Caco-2 (cell line): ENCODE measurements around the gene TTC36. TPM values are rescaled to one million over a fixed set of nuclear protein-coding genes. Genes with fewer than 3 reads are reported as not detected.
A peak's percentile ranks its signal among the peaks of the same experiment; 100 is the strongest.

ENCODE experiments used
- BruUV-seq: library from RNA; stranded (reverse); fragments of 400-500 nt; replicated peaks from 2 replicates; lab custom pipeline; 2021; lab: Mats Ljungman, UMichigan
- CTCF ChIA-PET: fragments of 300-600 bp; sonication (Branson Sonifier 250); formaldehyde crosslinking; loops from one replicate; lab custom pipeline; 2022; ENCODE audit warnings: antibody characterized with exemption; lab: Charles Lee
- POLR2A ChIA-PET: fragments of 300-600 bp; sonication (Branson Sonifier 250); formaldehyde crosslinking; loops from one replicate; lab custom pipeline; 2022; ENCODE audit warnings: antibody characterized with exemption; lab: Charles Lee
- DNase-seq, 2 experiments: peaks; one replicate each; pipeline versions ENCODE4 v3.0.0 to v3.0.0-alpha.2; 2020 to 2022
- H3K27me3 ChIP-seq: replicated peaks from 2 replicates; pipeline ENCODE4 v1.6.0; 2011; ENCODE audit warnings: low read length; ENCODE audit not compliant: control insufficient read depth, insufficient read depth
- H3K36me3 ChIP-seq: 2 replicates; pipeline ENCODE4 v1.5.1; 2011; ENCODE audit warnings: low read length; ENCODE audit not compliant: control insufficient read depth, insufficient read depth
- H3K4me1 ChIP-seq: fragments of 250-450 bp; sonication (Bioruptor Pico); 2 replicates; pipeline ENCODE4 v1.5.1; 2020; ENCODE audit warnings: mild to moderate bottlenecking
- H3K4me3 ChIP-seq: 2 replicates; pipeline ENCODE4 v1.5.1; 2011; ENCODE audit warnings: low read depth, mild to moderate bottlenecking, control low read depth, low read length
- H3K9me3 ChIP-seq: fragments of 250-450 bp; sonication (Bioruptor Pico); 2 replicates; pipeline ENCODE4 v1.5.1; 2020; ENCODE audit warnings: mild to moderate bottlenecking, moderate library complexity
- H3K27ac Mint-ChIP-seq: one replicate; pipeline ENCODE4 v1.8.0; 2022; ENCODE audit warnings: mixed read lengths; ENCODE audit not compliant: unreplicated experiment
- H3K27me3 Mint-ChIP-seq: one replicate; pipeline ENCODE4 v1.8.0; 2022; ENCODE audit warnings: mixed read lengths; ENCODE audit not compliant: insufficient read depth, unreplicated experiment
- H3K36me3 Mint-ChIP-seq: one replicate; pipeline ENCODE4 v1.8.0; 2022; ENCODE audit warnings: mild to moderate bottlenecking, mixed read lengths; ENCODE audit not compliant: insufficient read depth, unreplicated experiment
- H3K4me1 Mint-ChIP-seq: one replicate; pipeline ENCODE4 v1.8.0; 2022; ENCODE audit warnings: low read depth, mixed read lengths; ENCODE audit not compliant: unreplicated experiment
- H3K4me3 Mint-ChIP-seq: one replicate; pipeline ENCODE4 v1.8.0; 2022; ENCODE audit warnings: mild to moderate bottlenecking, moderate library complexity, mixed read lengths; ENCODE audit not compliant: unreplicated experiment
- H3K9me3 Mint-ChIP-seq: one replicate; pipeline ENCODE4 v1.8.0; 2022; ENCODE audit warnings: mixed read lengths; ENCODE audit not compliant: unreplicated experiment
- CTCF ChIP-seq, 2 experiments: fragments of 200-600 bp in 1 of 2; IDR thresholded peaks; 1 replicate in 1 of 2; 2 replicates in 1 of 2; pipeline versions ENCODE4 v1.5.1 to v1.8.0; 2011 to 2022; ENCODE audit warnings: antibody characterized with exemption in 1 of 2, control low read depth in 1 of 2, inconsistent platforms in 1 of 2, low read depth in 1 of 2, low read length in 1 of 2, mild to moderate bottlenecking in 1 of 2, moderate library complexity in 1 of 2; ENCODE audit not compliant: insufficient read depth in 1 of 2, severe bottlenecking in 1 of 2, unreplicated experiment in 1 of 2
- intact Hi-C: fragments of 100-400 bp; cut with micrococcal nuclease; formaldehyde crosslinking; loops from one replicate; pipeline ENCODE4 v1.10.0; 2022; ENCODE audit not compliant: unreplicated experiment
- total RNA-seq: library from RNA; stranded (reverse); gene quantifications from 2 replicates; pipeline ENCODE4 v1.2.3, GENCODE V29; 2022

Gene TTC36
- total RNA-seq, 1 experiment from 2014 or later, result 3.3 TPM

GRCh38 chr11:118485273-118485672 is 42.0 kb upstream of the TTC36 start:
- ChIA-PET CTCF (no interaction called here), POLR2A (no interaction called here)
- intact Hi-C loops, result loop anchor here (5.0 kb wide), 1 partner anchor 288 kb away; no protein-coding TSS in a partner anchor
- Mint-ChIP-seq H3K27ac (no peak overlapping the region), H3K27me3 (no peaks in the 10 kb centered on the region), H3K4me3 (no peak overlapping the region), H3K4me1 (no peaks in the 10 kb centered on the region), H3K9me3 (no peaks in the 10 kb centered on the region), H3K36me3 (peaks cover 91% of the 10 kb centered on the region)
- H3K27me3 ChIP-seq, result no peaks in the 10 kb centered on the region
- TF ChIP-seq CTCF (IDR thresholded peaks at IDR 0.05; ENCODE audit: insufficient read depth in 1 of 2, low read depth in 1 of 2, low read length in 1 of 2, severe bottlenecking in 1 of 2, unreplicated experiment in 1 of 2), result no peak
- no peaks in the 10 kb centered on the region for H3K9me3 ChIP-seq
- no peak for DNase-seq
- H3K4me1 ChIP-seq, result no peaks in the 10 kb centered on the region
- H3K4me3 ChIP-seq, result no peak overlapping the region
- H3K36me3 ChIP-seq, result peaks cover 9% of the 10 kb centered on the region
- BruUV-seq, result TSS peak; percentile 17

- no peaks in the 10 kb centered on the region; the same call in 1 of the 2 replicates for H3K9me3 ChIP-seq
- peak; percentile 76 to 84 for DNase-seq
- Mint-ChIP-seq H3K27me3 (no peaks in the 10 kb centered on the region), H3K4me3 (no peak overlapping the region), H3K4me1 (no peaks in the 10 kb centered on the region), H3K9me3 (no peaks in the 10 kb centered on the region), H3K36me3 (peaks cover 84% of the 10 kb centered on the region), H3K27ac (no peak overlapping the region)
- BruUV-seq, result no TSS peak
- intact Hi-C loops, result loop anchor here (1.0 to 5.0 kb wide), 7 partner anchors 34 to 343 kb away; partner anchors contain the start of gene ATP5MG
- ChIA-PET CTCF (interaction anchor here (0.5 to 1.4 kb wide), 6 partner anchors 68 to 378 kb away, joined by 3 to 6 read pairs (median 4); partner anchors contain the start of gene PHLDB1), POLR2A (interaction anchor here (0.9 kb wide), 1 partner anchor 237 kb away, joined by 3 read pairs; the partner anchor contains the start of gene MPZL3)
- H3K36me3 ChIP-seq, result peaks cover 6% of the 10 kb centered on the region
- no peaks in the 10 kb centered on the region for H3K4me1 ChIP-seq
- no peak overlapping the region for H3K4me3 ChIP-seq
- peak; percentile 97 for TF ChIP-seq CTCF (IDR thresholded peaks at IDR 0.05; ENCODE audit: insufficient read depth in 1 of 2, low read depth in 1 of 2, low read length in 1 of 2, severe bottlenecking in 1 of 2, unreplicated experiment in 1 of 2)
- no peaks in the 10 kb centered on the region for H3K27me3 ChIP-seq
Measured at GRCh38 chr11:118488480-118489109, 38.7 kb upstream of the TTC36 start.

- Mint-ChIP-seq H3K9me3 (no peaks in the 10 kb centered on the region), H3K27me3 (no peaks in the 10 kb centered on the region), H3K4me3 (no peak overlapping the region), H3K4me1 (no peaks in the 10 kb centered on the region), H3K27ac (no peak overlapping the region), H3K36me3 (peaks cover 84% of the 10 kb centered on the region)
- intact Hi-C loops, result no loop called here
- Histone ChIP-seq H3K36me3 (peaks cover 6% of the 10 kb centered on the region), H3K4me3 (no peak overlapping the region), H3K9me3 (no peaks in the 10 kb centered on the region; the same call in 1 of the 2 replicates), H3K27me3 (no peaks in the 10 kb centered on the region), H3K4me1 (no peaks in the 10 kb centered on the region)
- ChIA-PET POLR2A (no interaction called here), CTCF (no interaction called here)
- no TSS peak for BruUV-seq
- no peak for TF ChIP-seq CTCF (IDR thresholded peaks at IDR 0.05; ENCODE audit: insufficient read depth in 1 of 2, low read depth in 1 of 2, low read length in 1 of 2, severe bottlenecking in 1 of 2, unreplicated experiment in 1 of 2)
- no peak for DNase-seq
Measured at GRCh38 chr11:118491041-118491440, 36.2 kb upstream of the TTC36 start.
